SU-DHL-6 (cell line): Measurements from ENCODE around the gene COBLL1.
"Not testable (repeated sequence)": the region's sequence is repeated elsewhere in the genome, so short reads cannot be mapped to it uniquely, and the experiment has no call there.

Experiments
- H2AFZ ChIP-seq: fragments of 200-600 bp; sonication (generic); 2 replicates; pipeline ENCODE4 v1.6.1; 2014; ENCODE audit warnings: low read depth, mild to moderate bottlenecking, moderate library complexity, mixed read lengths, antibody characterized with exemption, low read length; ENCODE audit not compliant: severe bottlenecking
- H3F3A ChIP-seq: fragments of 200-600 bp; shearing (Covaris generic); 2 replicates; pipeline ENCODE4 v1.6.0; 2016; ENCODE audit warnings: antibody characterized with exemption, mild to moderate bottlenecking; ENCODE audit not compliant: insufficient read depth
- H3K27ac ChIP-seq: fragments of 200-600 bp; sonication (generic); 2 replicates; pipeline ENCODE4 v1.5.1; 2016; ENCODE audit warnings: low read depth, mild to moderate bottlenecking, low read length, moderate library complexity, mixed read lengths
- H3K27me3 ChIP-seq: fragments of 200-600 bp; sonication (generic), shearing (Covaris generic); 2 replicates; pipeline ENCODE4 v1.6.0; 2014; ENCODE audit warnings: mild to moderate bottlenecking, low read length
- H3K36me3 ChIP-seq: fragments of 200-600 bp; sonication (generic); 2 replicates; pipeline ENCODE4 v1.6.1; 2014; ENCODE audit warnings: mild to moderate bottlenecking, low read length, mixed read lengths
- H3K4me2 ChIP-seq: fragments of 300-600, 200-600 bp; shearing (Covaris generic), sonication (generic); 2 replicates; pipeline ENCODE4 v1.6.0; 2014; ENCODE audit warnings: low read length, low read depth, mild to moderate bottlenecking; ENCODE audit not compliant: poor library complexity, severe bottlenecking
- H3K4me3 ChIP-seq: fragments of 200-600 bp; sonication (generic); 2 replicates; pipeline ENCODE4 v1.5.1; 2014; ENCODE audit warnings: antibody characterized with exemption, low read length, mild to moderate bottlenecking, mixed read lengths; ENCODE audit not compliant: insufficient read depth, poor library complexity, severe bottlenecking
- H3K79me2 ChIP-seq: fragments of 200-600 bp; sonication (generic); 2 replicates; pipeline ENCODE4 v1.6.1; 2014; ENCODE audit warnings: mild to moderate bottlenecking, low read length, moderate library complexity; ENCODE audit not compliant: insufficient read depth
- H3K9ac ChIP-seq: fragments of 200-600 bp; sonication (generic); 2 replicates; pipeline ENCODE4 v1.7.0; 2014; ENCODE audit warnings: mild to moderate bottlenecking, low read length
- H3K9me2 ChIP-seq: fragments of 200-600 bp; sonication (generic); replicated peaks from 2 replicates; pipeline ENCODE4 v1.6.1; 2014; ENCODE audit warnings: low read length; ENCODE audit not compliant: insufficient read depth
- H3K9me3 ChIP-seq: fragments of 200-600 bp; sonication (generic); 2 replicates; pipeline ENCODE4 v1.6.1; 2014; ENCODE audit warnings: low read length, mixed read lengths; ENCODE audit not compliant: insufficient read depth
- H4K20me1 ChIP-seq: fragments of 200-600 bp; sonication (generic); 2 replicates; pipeline ENCODE4 v1.6.1; 2014; ENCODE audit warnings: low read depth, mild to moderate bottlenecking, antibody characterized with exemption, low read length, moderate library complexity, mixed read lengths
- EZH2phosphoT487 ChIP-seq: fragments of 200-600 bp; sonication (generic), shearing (Covaris generic); conservative IDR thresholded peaks from 2 replicates; pipeline ENCODE4 v1.6.1; 2018; ENCODE audit warnings: mild to moderate bottlenecking, antibody characterized with exemption, low read length, moderate library complexity, mixed read lengths
- TF ChIP-seq, protein P1 (sequence below): fragments of 200-600 bp; sonication (generic); IDR thresholded peaks from one replicate; pipeline ENCODE4 v1.5.1; 2017; ENCODE audit warnings: antibody characterized with exemption, mild to moderate bottlenecking, low read length, moderate library complexity; ENCODE audit not compliant: insufficient read depth, poor library complexity, severe bottlenecking

The COBLL1 gene

DNA sequence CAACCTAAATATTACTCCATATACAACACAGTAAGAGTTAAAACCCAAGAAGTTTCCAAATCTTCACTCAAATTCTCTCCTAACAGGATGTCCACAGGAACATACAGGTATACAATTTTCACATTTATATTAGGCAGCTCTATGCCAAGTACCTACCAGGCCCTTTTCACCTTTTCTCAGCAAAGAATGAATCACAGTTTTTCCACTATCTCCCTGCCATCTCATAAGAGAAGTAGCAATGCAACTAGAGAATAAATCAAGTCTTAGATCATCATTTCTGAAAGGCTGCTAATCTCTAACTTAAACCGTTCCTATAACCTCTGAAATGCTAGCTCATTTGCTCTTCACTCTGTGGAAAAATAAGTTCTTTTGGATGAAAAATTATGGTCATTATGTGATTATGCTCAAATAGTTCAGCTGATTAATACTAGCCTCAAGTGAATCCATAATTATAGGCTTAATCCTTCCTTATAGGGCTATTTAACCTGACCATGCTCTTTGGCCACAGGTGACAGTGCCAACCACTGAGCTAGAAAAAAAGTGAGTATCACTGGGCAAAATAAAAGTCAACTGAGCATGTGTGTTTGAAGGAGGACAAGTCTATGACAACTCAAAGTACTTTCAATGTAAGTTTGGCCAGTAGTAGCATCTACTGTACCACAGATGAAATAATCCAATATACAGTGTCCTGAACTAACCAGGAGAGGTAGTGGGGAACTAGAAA lies 79.7 kb downstream of the COBLL1 start:
- TF ChIP-seq, protein P1, sequence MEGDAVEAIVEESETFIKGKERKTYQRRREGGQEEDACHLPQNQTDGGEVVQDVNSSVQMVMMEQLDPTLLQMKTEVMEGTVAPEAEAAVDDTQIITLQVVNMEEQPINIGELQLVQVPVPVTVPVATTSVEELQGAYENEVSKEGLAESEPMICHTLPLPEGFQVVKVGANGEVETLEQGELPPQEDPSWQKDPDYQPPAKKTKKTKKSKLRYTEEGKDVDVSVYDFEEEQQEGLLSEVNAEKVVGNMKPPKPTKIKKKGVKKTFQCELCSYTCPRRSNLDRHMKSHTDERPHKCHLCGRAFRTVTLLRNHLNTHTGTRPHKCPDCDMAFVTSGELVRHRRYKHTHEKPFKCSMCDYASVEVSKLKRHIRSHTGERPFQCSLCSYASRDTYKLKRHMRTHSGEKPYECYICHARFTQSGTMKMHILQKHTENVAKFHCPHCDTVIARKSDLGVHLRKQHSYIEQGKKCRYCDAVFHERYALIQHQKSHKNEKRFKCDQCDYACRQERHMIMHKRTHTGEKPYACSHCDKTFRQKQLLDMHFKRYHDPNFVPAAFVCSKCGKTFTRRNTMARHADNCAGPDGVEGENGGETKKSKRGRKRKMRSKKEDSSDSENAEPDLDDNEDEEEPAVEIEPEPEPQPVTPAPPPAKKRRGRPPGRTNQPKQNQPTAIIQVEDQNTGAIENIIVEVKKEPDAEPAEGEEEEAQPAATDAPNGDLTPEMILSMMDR: no peak
- TF ChIP-seq EZH2phosphoT487: no peak
- H3K9ac ChIP-seq: no peak overlapping the region
- H3F3A ChIP-seq: no peaks in the 10 kb centered on the region
- no peaks in the 10 kb centered on the region for H3K27me3 ChIP-seq
- H3K9me2 ChIP-seq: no peaks in the 10 kb centered on the region
- H3K36me3 ChIP-seq: no peaks in the 10 kb centered on the region
- no peak overlapping the region for H2AFZ ChIP-seq
- H3K27ac ChIP-seq: no peak overlapping the region
- no peak overlapping the region for H3K4me2 ChIP-seq
- no peaks in the 10 kb centered on the region for H4K20me1 ChIP-seq
- no peak overlapping the region for H3K4me3 ChIP-seq
- no peaks in the 10 kb centered on the region for H3K79me2 ChIP-seq
- no peaks in the 10 kb centered on the region for H3K9me3 ChIP-seq

DNA sequence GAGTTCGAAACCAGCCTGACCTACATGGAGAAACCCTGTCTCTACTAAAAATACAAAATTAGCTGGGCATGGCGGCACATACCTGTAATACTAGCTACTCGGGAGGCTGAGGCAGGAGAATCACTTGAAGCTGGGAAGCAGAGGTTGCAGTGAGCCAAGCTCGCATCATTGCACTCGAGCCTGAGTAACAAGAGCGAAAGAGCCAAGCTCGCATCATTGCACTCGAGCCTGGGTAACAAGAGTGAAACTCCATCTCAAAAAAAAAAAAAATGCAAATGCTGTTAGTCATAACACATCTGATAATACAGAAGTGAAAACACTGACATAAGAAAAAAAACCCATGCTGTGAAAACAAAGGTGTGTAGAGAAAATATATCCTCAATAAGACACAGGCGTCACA lies 80.4 kb downstream of the COBLL1 start:
- H3K4me3 ChIP-seq, H3K27ac ChIP-seq, H3K4me2 ChIP-seq, H3K9me3 ChIP-seq, H3K36me3 ChIP-seq, H3K27me3 ChIP-seq, H3K9ac ChIP-seq, H3K79me2 ChIP-seq, H4K20me1 ChIP-seq, H3K9me2 ChIP-seq, H3F3A ChIP-seq, H2AFZ ChIP-seq: not testable (repeated sequence)

DNA sequence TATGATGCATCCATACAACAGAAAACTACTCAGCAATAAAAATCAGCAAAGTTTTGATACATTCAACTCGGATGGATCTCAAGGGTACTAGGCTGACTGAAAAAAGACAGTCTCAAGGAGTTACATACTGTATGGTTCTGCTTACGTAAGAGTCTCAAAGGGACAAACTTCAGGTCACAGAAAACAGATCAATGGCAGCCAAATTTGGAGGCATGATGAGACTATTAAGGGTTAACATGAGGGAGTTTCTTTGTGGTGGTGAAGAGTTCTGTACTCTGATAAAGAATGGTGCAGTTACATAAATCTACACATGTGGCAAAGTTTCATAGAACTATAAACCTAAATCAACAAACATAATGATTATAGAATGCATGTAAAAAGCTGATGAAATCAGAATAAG lies 81.4 kb downstream of the COBLL1 start:
- Histone ChIP-seq H3K4me2 (no peak overlapping the region), H3K36me3 (no peaks in the 10 kb centered on the region), H3K4me3 (no peak overlapping the region), H3K9me3 (no peaks in the 10 kb centered on the region), H3K27ac (no peak overlapping the region), H3F3A (no peaks in the 10 kb centered on the region), H3K27me3 (no peaks in the 10 kb centered on the region), H4K20me1 (no peaks in the 10 kb centered on the region), H3K9me2 (no peaks in the 10 kb centered on the region), H3K79me2 (no peaks in the 10 kb centered on the region), H3K9ac (no peak overlapping the region), H2AFZ (no peak overlapping the region)
- TF ChIP-seq EZH2phosphoT487: no peak
- TF ChIP-seq, protein P1: no peak

DNA sequence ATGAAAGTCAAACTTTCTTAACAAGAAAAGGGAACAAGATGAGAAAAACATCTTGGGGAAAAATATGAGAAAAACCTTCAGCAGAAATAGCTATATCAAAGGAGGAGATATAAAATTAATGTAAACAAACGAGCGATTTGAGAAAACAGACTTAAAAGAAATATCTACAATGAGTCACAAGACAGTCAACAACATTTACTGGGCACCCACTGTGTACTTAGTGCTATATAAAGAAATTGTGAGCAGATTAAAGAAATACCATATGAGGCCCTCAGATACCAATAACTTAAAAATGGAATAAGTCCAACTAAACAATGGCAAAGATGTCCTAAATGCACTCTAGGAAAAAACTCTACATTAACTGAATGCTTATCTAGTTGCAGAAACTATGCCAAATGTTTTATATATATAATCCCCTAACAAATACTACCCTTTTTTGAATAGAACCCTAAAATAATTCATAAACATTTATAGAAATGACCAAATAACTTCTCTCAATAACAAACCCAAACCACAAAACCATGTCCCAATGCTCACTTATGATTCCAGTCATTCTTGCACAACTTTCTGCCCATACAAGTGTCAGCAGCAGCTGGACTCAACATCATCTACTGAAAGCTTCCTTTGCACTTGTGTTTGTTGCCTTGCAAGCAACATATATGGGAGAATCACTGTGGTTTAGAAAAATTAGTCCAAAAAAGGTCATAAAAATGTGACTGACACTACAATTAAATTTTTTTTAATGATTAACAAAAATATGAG lies 83.5 kb downstream of the COBLL1 start:
- no peak overlapping the region for H3K27ac ChIP-seq
- H3F3A ChIP-seq: no peaks in the 10 kb centered on the region
- no peak overlapping the region for H3K4me3 ChIP-seq
- no peaks in the 10 kb centered on the region for H4K20me1 ChIP-seq
- H2AFZ ChIP-seq: no peak overlapping the region
- H3K36me3 ChIP-seq: no peaks in the 10 kb centered on the region
- no peaks in the 10 kb centered on the region for H3K9me2 ChIP-seq
- H3K79me2 ChIP-seq: no peaks in the 10 kb centered on the region
- TF ChIP-seq, protein P1: no peak
- no peak for TF ChIP-seq EZH2phosphoT487
- H3K27me3 ChIP-seq: no peaks in the 10 kb centered on the region
- H3K9me3 ChIP-seq: no peaks in the 10 kb centered on the region
- no peak overlapping the region for H3K4me2 ChIP-seq
- no peak overlapping the region for H3K9ac ChIP-seq
